HepG2 (cell line): ENCODE results near the gene MED25. TPM values are rescaled to one million over a fixed set of nuclear protein-coding genes. Genes with fewer than 3 reads are reported as not detected.

Experiments
- ATAC-seq: fragments of 200-7000 bp; cut with Tn5 transposase; 3 replicates; pipeline ENCODE4 v1.9.1; 2020; ENCODE audit warnings: mild to moderate bottlenecking, moderate library complexity
- BruUV-seq: library from RNA; stranded (reverse); fragments of 400-500 nt; replicated peaks from 2 replicates; lab custom pipeline; 2021; lab: Mats Ljungman, UMichigan
- CTCF ChIA-PET: fragments of 300-600 bp; formaldehyde crosslinking; extraction: SDS; loops from one replicate; lab custom pipeline; 2021; ENCODE audit warnings: low total read pairs, inconsistent platforms, low intra/inter-chr PET ratio; lab: Yijun Ruan, JAX
- POLR2A ChIA-PET: fragments of 350-600 bp; sonication (Branson Sonifier 250); formaldehyde crosslinking; loops from one replicate; lab custom pipeline; 2020; ENCODE audit warnings: antibody characterized with exemption, inconsistent platforms; lab: Yijun Ruan, JAX
- DNase-seq: peaks from one replicate; pipeline ENCODE4 v3.0.0-alpha.2; 2015; ENCODE audit warnings: low spot score
- FAIRE-seq: peaks from 3 replicates; lab custom pipeline; 2011; peaks lifted over from hg19 to GRCh38; lab: Jason Lieb, UNC
- H2AFZ ChIP-seq: one replicate; pipeline ENCODE4 v1.6.1; 2011; ENCODE audit warnings: low read length, inconsistent platforms
- H3K27ac ChIP-seq: fragments of 300-600 bp; 3 replicates; pipeline ENCODE4 v1.8.0; 2011; ENCODE audit warnings: mixed run types, mild to moderate bottlenecking, mixed read lengths, low read length, inconsistent platforms; ENCODE audit not compliant: insufficient read depth; ENCODE audit errors: extremely low read length
- H3K27me3 ChIP-seq, 2 experiments: fragments of 200-600 bp in 1 of 2; 2 replicates in 1 of 2; 3 replicates in 1 of 2; pipeline versions ENCODE4 v1.6.0 to v1.8.0; 2011; ENCODE audit warnings: low read length in 2 of 2, mild to moderate bottlenecking in 2 of 2, moderate library complexity in 2 of 2, inconsistent platforms in 1 of 2; ENCODE audit not compliant: insufficient read depth in 2 of 2, control insufficient read depth in 1 of 2
- H3K36me3 ChIP-seq, 2 experiments: fragments of 200-600 bp in 1 of 2; replicated peaks in 1 of 2; 2 replicates in 1 of 2; 3 replicates in 1 of 2; pipeline versions ENCODE4 v1.5.1 to v1.8.0; 2011; ENCODE audit warnings: low read length in 2 of 2, inconsistent platforms in 1 of 2; ENCODE audit not compliant: insufficient read depth in 2 of 2, control insufficient read depth in 1 of 2
- H3K4me1 ChIP-seq: 2 replicates; pipeline ENCODE4 v1.5.1; 2012; ENCODE audit warnings: low read length, inconsistent platforms; ENCODE audit not compliant: insufficient read depth
- H3K4me2 ChIP-seq: 2 replicates; pipeline ENCODE4 v1.6.0; 2011; ENCODE audit warnings: low read depth, low read length, inconsistent platforms
- H3K4me3 ChIP-seq, 3 experiments: fragments of 200-600 bp in 1 of 3; sonication (generic), shearing (Covaris generic) in 1 of 3; replicated peaks in 1 of 3; 2 replicates each; pipeline ENCODE4 v1.5.1; 2011 to 2016; ENCODE audit warnings: low read length in 3 of 3, inconsistent platforms in 2 of 3, low read depth in 2 of 3, mild to moderate bottlenecking in 2 of 3, control low read depth in 1 of 3, mixed read lengths in 1 of 3; ENCODE audit not compliant: insufficient read depth in 1 of 3
- H3K79me2 ChIP-seq: one replicate; pipeline ENCODE4 v1.6.1; 2011; ENCODE audit warnings: low read length, inconsistent platforms; ENCODE audit not compliant: insufficient read depth
- H3K9ac ChIP-seq: 2 replicates; pipeline ENCODE4 v1.6.0; 2011; ENCODE audit warnings: mild to moderate bottlenecking, low read depth, low read length, inconsistent platforms; ENCODE audit not compliant: insufficient read depth
- H3K9me3 ChIP-seq: 2 replicates; pipeline ENCODE4 v1.5.1; 2012; ENCODE audit warnings: mild to moderate bottlenecking, low read length
- H4K20me1 ChIP-seq: 2 replicates; pipeline ENCODE4 v1.6.0; 2011; ENCODE audit warnings: inconsistent platforms, mild to moderate bottlenecking, low read length, moderate library complexity; ENCODE audit not compliant: insufficient read depth
- ARNT ChIP-seq: fragments of 450-650 bp; IDR thresholded peaks from 2 replicates; pipeline ENCODE4 v1.6.1; 2017
- CREM ChIP-seq, 2 experiments: sonication (generic) in 1 of 2; formaldehyde crosslinking in 1 of 2; IDR thresholded peaks; 2 replicates each; pipeline versions ENCODE4 v1.4.0 to v1.6.1; 2016 to 2020; ENCODE audit warnings: antibody characterized with exemption in 1 of 2, mild to moderate bottlenecking in 1 of 2, missing genetic modification reagents in 1 of 2
- ELF1 ChIP-seq: sonication (generic); formaldehyde crosslinking; IDR thresholded peaks from 2 replicates; pipeline ENCODE4 v1.4.0; 2020; ENCODE audit warnings: missing genetic modification reagents
- ESRRA ChIP-seq: sonication (generic); formaldehyde crosslinking; IDR thresholded peaks from 2 replicates; pipeline ENCODE4 v1.5.1; 2020; ENCODE audit warnings: mild to moderate bottlenecking, low read depth, missing genetic modification reagents
- GZF1 ChIP-seq: sonication (generic); formaldehyde crosslinking; IDR thresholded peaks from 2 replicates; pipeline ENCODE4 v1.5.1; 2020; ENCODE audit warnings: mild to moderate bottlenecking, missing genetic modification reagents
- HIVEP1 ChIP-seq: sonication (generic); formaldehyde crosslinking; IDR thresholded peaks from 2 replicates; pipeline ENCODE4 v1.4.0; 2020; ENCODE audit warnings: mild to moderate bottlenecking, missing genetic modification reagents
- IRX3 ChIP-seq: sonication (generic); formaldehyde crosslinking; IDR thresholded peaks from 2 replicates; pipeline ENCODE4 v1.8.1; 2023; ENCODE audit warnings: mild to moderate bottlenecking, low read depth, missing genetic modification reagents, borderline replicate concordance
- KAT7 ChIP-seq: IDR thresholded peaks from 2 replicates; pipeline ENCODE4 v1.6.1; 2018; ENCODE audit warnings: borderline replicate concordance, missing compliant biosample characterization
- MYC ChIP-seq: sonication (generic); formaldehyde crosslinking; IDR thresholded peaks from 2 replicates; pipeline ENCODE4 v1.9.0; 2021; ENCODE audit warnings: missing genetic modification reagents, borderline replicate concordance
- PBX2 ChIP-seq: IDR thresholded peaks from 2 replicates; pipeline ENCODE4 v1.6.1; 2016; ENCODE audit warnings: control low read depth
- RAD51 ChIP-seq: fragments of 450-650 bp; IDR thresholded peaks from 2 replicates; pipeline ENCODE4 v1.6.1; 2016; ENCODE audit warnings: borderline replicate concordance
- RBM39 ChIP-seq: fragments of 200-400 bp; formaldehyde crosslinking; IDR thresholded peaks from one replicate; pipeline ENCODE4 v1.6.1; 2018; ENCODE audit warnings: antibody characterized with exemption, mild to moderate bottlenecking, low read depth, low read length; ENCODE audit not compliant: poor library complexity, severe bottlenecking
- SP4 ChIP-seq: sonication (generic); formaldehyde crosslinking; IDR thresholded peaks from 2 replicates; pipeline ENCODE4 v1.8.1; 2023; ENCODE audit warnings: mild to moderate bottlenecking, missing genetic modification reagents
- SP5 ChIP-seq: IDR thresholded peaks from 2 replicates; pipeline ENCODE4 v1.6.1; 2016; ENCODE audit warnings: low read depth, borderline replicate concordance
- TARDBP ChIP-seq: sonication (generic); formaldehyde crosslinking; IDR thresholded peaks from 2 replicates; pipeline ENCODE4 v1.8.0; 2022; ENCODE audit warnings: mild to moderate bottlenecking, missing genetic modification reagents
- TFAP4 ChIP-seq: sonication (generic); IDR thresholded peaks from 2 replicates; pipeline ENCODE4 v1.6.1; 2016; ENCODE audit warnings: low read depth, borderline replicate concordance
- ZBTB33 ChIP-seq: sonication (generic); formaldehyde crosslinking; IDR thresholded peaks from 2 replicates; pipeline ENCODE4 v1.4.0; 2020; ENCODE audit warnings: missing genetic modification reagents
- ZBTB46 ChIP-seq: sonication (generic); formaldehyde crosslinking; IDR thresholded peaks from 2 replicates; pipeline ENCODE4 v1.4.0; 2020; ENCODE audit warnings: mild to moderate bottlenecking, missing genetic modification reagents, borderline replicate concordance
- ZBTB7A ChIP-seq: sonication (generic); formaldehyde crosslinking; IDR thresholded peaks from 2 replicates; pipeline ENCODE4 v1.8.0; 2022; ENCODE audit warnings: mild to moderate bottlenecking, missing genetic modification reagents
- ZNF720 ChIP-seq: sonication (generic); formaldehyde crosslinking; IDR thresholded peaks from 2 replicates; pipeline ENCODE4 v1.4.0; 2020; ENCODE audit warnings: missing genetic modification reagents
- ZNF878 ChIP-seq: sonication (generic); formaldehyde crosslinking; IDR thresholded peaks from 2 replicates; pipeline ENCODE4 v1.8.1; 2023; ENCODE audit warnings: mild to moderate bottlenecking, missing genetic modification reagents, moderate library complexity
- WGBS: methylation state at CpG from one replicate; pipeline ENCODE4 v1.1.6; 2017; ENCODE audit warnings: low lambda C conversion rate; 5-methylcytosine and 5-hydroxymethylcytosine counted together
- in situ Hi-C: cut with HindIII; loops from 2 replicates; pipeline ENCODE4 v1.10.0; 2017; ENCODE audit warnings: low pct_unique_long_range_greater_than_20kb; ENCODE audit not compliant: extremely low pct_ligation_motif_present
- intact Hi-C: fragments of 100-400 bp; cut with micrococcal nuclease; formaldehyde crosslinking; loops from one replicate; pipeline ENCODE4 v1.10.0; 2022; ENCODE audit not compliant: unreplicated experiment
- polyA plus RNA-seq, 8 experiments: library from polyadenylated mRNA; depleted of rRNA in 3 of 8; stranded (reverse) in 7 of 8; unstranded in 1 of 8; fragments of >200 nt; fragmentation: Illumina TruSeq in 4 of 8; extraction: Trizol in 4 of 8; gene quantifications; 2 replicates each; pipeline versions ENCODE4 v1.2.1 to v1.2.3, GENCODE V29; 2011 to 2016; ENCODE audit warnings: low read depth in 4 of 8, missing spikeins in 1 of 8, mixed read lengths in 1 of 8; ENCODE audit not compliant: insufficient read depth in 1 of 8
- total RNA-seq, 5 experiments: library from RNA; depleted of rRNA; stranded (reverse); fragments of >200 nt; fragmentation: Illumina TruSeq; extraction: Trizol; gene quantifications; 2 replicates each; pipeline ENCODE4 v1.2.3, GENCODE V29; 2016; ENCODE audit warnings: low read depth in 1 of 5

Gene MED25
- total and polyA plus RNA-seq, 2 of the 13 experiments (the other 11 are each of a cell fraction or from before 2014, with no cell fraction given) = 11.1 to 15.1 TPM

GRCh38 chr19:49808711-49809159, 9.4 kb upstream of the MED25 start:
- Histone ChIP-seq H2AFZ (no peak overlapping the region), H3K4me1 (peaks cover 14% of the 10 kb centered on the region), H3K9ac (peak overlapping the region; percentile 52), H3K27ac (no peak overlapping the region), H3K27me3 (no peaks in the 10 kb centered on the region), H3K79me2 (no peaks in the 10 kb centered on the region), H3K4me3 (peak overlapping the region; percentile 54 to 72 (median 62); a peak in 5 of 6 replicates), H3K4me2 (peak overlapping the region; percentile 79), H3K36me3 (peaks cover under 1 to 3% of the 10 kb centered on the region in 2 experiments; a peak in 1 of 5 replicates), H4K20me1 (no peaks in the 10 kb centered on the region), H3K9me3 (no peaks in the 10 kb centered on the region)
- no TSS peak for BruUV-seq
- intact Hi-C loops = no loop called here
- POLR2A ChIA-PET = interaction anchor here (0.6 to 0.9 kb wide), 2 partner anchors 37 to 228 kb away, joined by 3 to 4 read pairs; partner anchors contain the start of gene NOSIP
- FAIRE-seq (no peak), DNase-seq (peak; percentile 59), ATAC-seq (peak; percentile 46)
- WGBS = 25% methylated on average over 27 of the region's 31 CpGs
- in situ Hi-C loops = no loop called here
- CTCF ChIA-PET = no interaction called here
- TF ChIP-seq CREM (IDR thresholded peaks at IDR 0.05) = no peak
- no peak for TF ChIP-seq CREM (CRISPR knock-in tag; IDR thresholded peaks at IDR 0.05)
- TF ChIP-seq RBM39 = peak; percentile 22
- no peak for TF ChIP-seq ARNT
- no peak for TF ChIP-seq GZF1 (CRISPR knock-in tag)
- TF ChIP-seq ZNF878 = no peak
- peak; percentile 38; the same call in 1 of the 2 replicates for TF ChIP-seq ZBTB33 (CRISPR knock-in tag)
- TF ChIP-seq TARDBP (CRISPR knock-in tag) = no peak
- no peak for TF ChIP-seq IRX3 (CRISPR knock-in tag)
- TF ChIP-seq ELF1 = no peak
- TF ChIP-seq RAD51 = no peak
- no peak for TF ChIP-seq PBX2 (CRISPR knock-in tag)
- TF ChIP-seq TFAP4 = no peak
- TF ChIP-seq ESRRA (CRISPR knock-in tag) = no peak
- TF ChIP-seq HIVEP1 (CRISPR knock-in tag) = no peak
- 0 out of 2 replicates have a peak, but pooled peaks have one; percentile 18 for TF ChIP-seq KAT7
- TF ChIP-seq SP4 (CRISPR knock-in tag) = peak; percentile 4; the same call in 1 of the 2 replicates
- TF ChIP-seq SP5 (CRISPR knock-in tag) = peak; percentile 22; the same call in 1 of the 2 replicates
- no peak for TF ChIP-seq ZNF720 (CRISPR knock-in tag)
- TF ChIP-seq ZBTB7A (CRISPR knock-in tag) = no peak
- TF ChIP-seq ZBTB46 (CRISPR knock-in tag) = no peak
- TF ChIP-seq MYC (CRISPR knock-in tag) = no peak
